Neuronal stem cell (in vitro differentiated cells): ENCODE measurements around the gene THRA.
A peak's percentile ranks its signal among the peaks of the same experiment; 100 is the strongest.
"Not testable (repeated sequence)": the region's sequence is repeated elsewhere in the genome, so short reads cannot be mapped to it uniquely, and the experiment has no call there.

Experiments
- DNase-seq: peaks from one replicate; pipeline ENCODE4 v3.0.0-alpha.2; 2013; ENCODE audit warnings: low spot score
- H2AFZ ChIP-seq: one replicate; pipeline ENCODE4 v1.6.1; 2013; ENCODE audit warnings: mild to moderate bottlenecking, low read length, inconsistent platforms
- H2AK5ac ChIP-seq: 2 replicates; pipeline ENCODE4 v1.6.1; 2013; ENCODE audit warnings: low read depth, mild to moderate bottlenecking, inconsistent platforms, low read length, moderate library complexity, mixed read lengths
- H2BK120ac ChIP-seq: 2 replicates; pipeline ENCODE4 v1.6.1; 2013; ENCODE audit warnings: low read depth, mild to moderate bottlenecking, inconsistent platforms, low read length, moderate library complexity, mixed read lengths
- H2BK12ac ChIP-seq: one replicate; pipeline ENCODE4 v1.6.1; 2013; ENCODE audit warnings: low read length, inconsistent platforms
- H2BK15ac ChIP-seq: 2 replicates; pipeline ENCODE4 v1.6.1; 2013; ENCODE audit warnings: mild to moderate bottlenecking, low read length, inconsistent platforms, mixed read lengths
- H2BK5ac ChIP-seq: one replicate; pipeline ENCODE4 v1.6.1; 2013; ENCODE audit warnings: inconsistent platforms, mild to moderate bottlenecking, low read length, moderate library complexity
- H3K14ac ChIP-seq: one replicate; pipeline ENCODE4 v1.6.1; 2013; ENCODE audit warnings: low read length, inconsistent platforms
- H3K18ac ChIP-seq: 2 replicates; pipeline ENCODE4 v1.6.1; 2013; ENCODE audit warnings: low read length, inconsistent platforms
- H3K23ac ChIP-seq: 2 replicates; pipeline ENCODE4 v1.6.1; 2013; ENCODE audit warnings: low read depth, mild to moderate bottlenecking, mixed read lengths, low read length, inconsistent platforms; ENCODE audit not compliant: poor library complexity
- H3K27ac ChIP-seq: replicated peaks from 3 replicates; pipeline ENCODE4 v1.5.1; 2013; ENCODE audit warnings: low read length, inconsistent platforms
- H3K27me3 ChIP-seq, 3 experiments: 2 replicates each; pipeline ENCODE4 v1.6.1; 2013; ENCODE audit warnings: low read length in 3 of 3, mild to moderate bottlenecking in 2 of 3, inconsistent platforms in 1 of 3, low read depth in 1 of 3, mixed read lengths in 1 of 3, moderate library complexity in 1 of 3; ENCODE audit not compliant: control insufficient read depth in 3 of 3, insufficient read depth in 3 of 3
- H3K36me3 ChIP-seq, 2 donors: replicated peaks in 1 of 2; 2 replicates each; pipeline ENCODE4 v1.6.1; 2013; ENCODE audit warnings: low read length in 2 of 2; ENCODE audit not compliant: control insufficient read depth in 2 of 2, insufficient read depth in 2 of 2
- H3K4ac ChIP-seq: 2 replicates; pipeline ENCODE4 v1.6.1; 2013; ENCODE audit warnings: inconsistent platforms, mild to moderate bottlenecking, low read length, moderate library complexity
- H3K4me1 ChIP-seq, 2 donors: 1 replicate in 1 of 2; 2 replicates in 1 of 2; pipeline ENCODE4 v1.6.1; 2013; ENCODE audit warnings: low read length in 2 of 2, low read depth in 1 of 2; ENCODE audit not compliant: control insufficient read depth in 2 of 2, insufficient read depth in 1 of 2
- H3K4me2 ChIP-seq: one replicate; pipeline ENCODE4 v1.6.1; 2013; ENCODE audit warnings: mild to moderate bottlenecking, low read length, inconsistent platforms; ENCODE audit not compliant: insufficient read depth, poor library complexity, severe bottlenecking
- H3K4me3 ChIP-seq, 2 donors: 2 replicates each; pipeline ENCODE4 v1.5.1; 2013; ENCODE audit warnings: low read length in 2 of 2, mild to moderate bottlenecking in 2 of 2, inconsistent platforms in 1 of 2, moderate library complexity in 1 of 2
- H3K79me1 ChIP-seq: one replicate; pipeline ENCODE4 v1.6.1; 2013; ENCODE audit warnings: low read depth, mild to moderate bottlenecking, inconsistent platforms, low read length, moderate library complexity
- H3K9ac ChIP-seq: one replicate; pipeline ENCODE4 v1.6.1; 2013; ENCODE audit warnings: mild to moderate bottlenecking, low read depth, low read length, inconsistent platforms; ENCODE audit not compliant: poor library complexity
- H3K9me3 ChIP-seq, 2 donors: replicated peaks in 1 of 2; 2 replicates each; pipeline versions ENCODE3 to v1.6.1; 2013; ENCODE audit warnings: low read length in 2 of 2, mild to moderate bottlenecking in 2 of 2, inconsistent platforms in 1 of 2, low read depth in 1 of 2, mixed read lengths in 1 of 2, moderate library complexity in 1 of 2; ENCODE audit not compliant: control insufficient read depth in 2 of 2, insufficient read depth in 1 of 2
- H4K8ac ChIP-seq: one replicate; pipeline ENCODE4 v1.6.1; 2013; ENCODE audit warnings: low read depth, mild to moderate bottlenecking, inconsistent platforms, low read length, moderate library complexity
- H4K91ac ChIP-seq: one replicate; pipeline ENCODE4 v1.6.1; 2013; ENCODE audit warnings: low read length, low read depth, mild to moderate bottlenecking, inconsistent platforms; ENCODE audit not compliant: poor library complexity
- WGBS, 2 donors: extraction: QIAGEN DNeasy Blood & Tissue Kit; methylation state at CpG; one replicate each; pipeline ENCODE4 v1.1.7; 2013; ENCODE audit warnings: missing lambda C conversion rate in 2 of 2, mixed read lengths in 1 of 2; ENCODE audit not compliant: insufficient read length in 2 of 2, insufficient replicate concordance in 1 of 2; ENCODE audit errors: extremely low coverage in 2 of 2; 5-methylcytosine and 5-hydroxymethylcytosine counted together
- small RNA-seq: library from polyadenylated mRNA; stranded (forward); fragments of <200 nt; extraction: miRNeasy Mini kit (QIAGEN cat#:217004); gene quantifications from one replicate; pipeline ENCODE3, GENCODE V24; 2013; ENCODE audit not compliant: insufficient read depth

THRA gene

DNA sequence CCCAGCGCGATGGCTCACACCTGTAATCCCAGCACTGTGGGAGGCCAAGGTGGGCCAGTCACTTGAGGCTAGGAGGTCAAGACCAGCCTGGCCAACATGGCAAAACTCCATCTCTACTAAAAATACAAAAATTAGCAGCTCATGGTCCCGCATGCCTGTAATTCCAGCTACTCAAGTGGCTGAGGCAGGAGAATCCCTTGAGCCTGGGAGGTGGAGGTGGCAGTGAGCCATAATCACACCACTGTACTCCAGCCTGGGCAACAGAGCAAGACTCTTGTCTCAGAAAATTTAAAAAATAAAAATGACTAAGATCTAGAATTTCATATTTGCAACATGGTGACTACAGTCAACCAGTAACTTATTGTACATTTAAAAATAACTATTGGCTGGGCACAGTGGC lies 80.4 kb downstream of the THRA start:
- not testable (repeated sequence) for H2BK5ac ChIP-seq, H2AK5ac ChIP-seq, H3K27me3 ChIP-seq, H3K4me2 ChIP-seq, DNase-seq, H2BK15ac ChIP-seq, H4K91ac ChIP-seq, H4K8ac ChIP-seq, H3K9ac ChIP-seq, H2BK12ac ChIP-seq, H3K9me3 ChIP-seq, H3K4me3 ChIP-seq, H3K14ac ChIP-seq, H3K18ac ChIP-seq, H3K4ac ChIP-seq, H2AFZ ChIP-seq, H3K79me1 ChIP-seq, H3K27ac ChIP-seq, H2BK120ac ChIP-seq, H3K23ac ChIP-seq
- H3K36me3 ChIP-seq, result peaks cover 22 to 69% of the 10 kb centered on the region in 2 donors
- peaks cover 4 to 12% of the 10 kb centered on the region in 2 donors for H3K4me1 ChIP-seq
- no CpG with 5 or more reads among the region's 3 CpGs for WGBS, 2 donors

Small RNAs within 50 kb of the gene (small RNA-seq; reads per million reads assigned to genes)
- 102 reads per million, percentile 96 among the genes with 10 or more reads in this experiment for gene SNORD124
